Measurements from ENCODE around the gene PAPOLB.

PAPOLB gene

DNA sequence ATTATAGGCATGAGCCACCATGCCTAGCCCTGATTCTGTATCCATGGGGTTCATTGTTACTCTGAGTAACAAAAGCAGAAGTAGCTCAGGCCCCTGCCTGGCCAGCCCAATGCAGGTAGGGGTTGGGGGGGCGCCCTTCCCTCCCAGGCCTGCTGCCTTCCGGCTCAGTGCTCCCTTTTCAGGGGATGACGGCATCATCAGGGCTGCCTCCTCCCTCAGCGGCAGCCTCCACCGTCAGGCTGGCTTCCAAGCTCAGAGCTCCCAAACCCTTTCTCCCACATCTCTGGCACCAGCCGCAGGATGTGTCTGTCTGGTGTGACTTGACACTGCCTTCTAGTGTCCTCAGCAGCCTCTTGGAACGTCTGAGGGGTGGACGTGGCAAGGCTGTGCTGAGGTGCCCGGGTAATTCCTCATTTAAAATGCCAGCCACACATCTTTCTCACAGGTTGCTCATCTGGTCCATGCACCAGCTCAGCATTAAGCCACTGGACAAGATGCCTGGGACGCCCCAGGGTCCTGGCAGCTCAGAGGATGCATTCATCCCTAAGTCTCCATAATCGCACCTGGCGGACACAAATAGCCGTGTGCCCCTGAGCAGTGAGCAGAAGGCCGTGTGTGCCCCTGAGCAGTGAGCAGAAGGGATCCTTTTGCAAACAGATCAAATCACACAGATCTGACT lies 38.2 kb downstream of the PAPOLB start:
- no peak for DNase-seq (ENCODE audit: low read depth)

DNA sequence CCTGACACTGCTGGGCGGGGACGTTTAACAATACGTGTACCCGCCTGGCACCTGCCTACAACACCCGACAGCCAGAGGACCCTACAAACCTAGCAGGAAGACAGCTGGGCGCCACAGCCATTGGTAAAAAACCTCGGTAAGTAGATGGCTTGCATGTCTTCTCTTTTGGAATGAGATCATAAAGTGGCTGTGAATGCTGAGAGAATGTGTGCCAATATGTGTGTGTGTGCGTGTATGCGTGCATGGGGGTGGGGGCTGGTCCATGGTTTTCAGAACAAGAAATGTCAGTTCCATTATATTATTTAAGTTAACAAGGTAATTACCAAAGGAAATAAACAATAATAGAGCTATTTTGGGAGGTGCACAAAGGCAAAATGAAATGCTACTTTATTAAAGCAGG lies 39.2 kb downstream of the PAPOLB start:
- DNase-seq (ENCODE audit: low read depth), result no peak

DNA sequence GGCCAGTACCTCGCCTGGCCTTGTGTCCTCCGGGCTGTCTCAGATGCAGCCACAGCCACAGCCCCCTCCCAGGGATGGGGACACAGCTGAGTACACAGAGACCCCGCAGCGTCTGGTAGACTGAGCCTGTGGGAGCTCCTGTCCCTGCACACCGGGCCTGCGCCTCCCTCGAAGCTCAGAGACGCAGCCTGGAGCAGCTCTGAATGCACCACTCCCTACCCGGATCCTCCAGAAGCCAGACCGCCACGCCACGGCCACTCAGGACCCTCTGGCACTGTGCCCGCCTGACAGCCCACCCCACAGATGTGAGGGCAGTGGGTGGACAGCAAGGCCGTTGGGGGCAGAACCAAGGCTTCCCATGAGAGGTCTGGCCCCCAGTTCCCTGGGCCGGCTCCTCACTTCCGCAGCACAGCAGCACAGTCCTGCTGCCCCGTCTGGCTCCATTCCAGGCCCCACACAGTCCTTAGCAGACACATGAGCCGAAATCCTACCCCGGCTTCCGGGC lies 40.8 kb downstream of the PAPOLB start:
- DNase-seq (ENCODE audit: low read depth), result no peak

DNA sequence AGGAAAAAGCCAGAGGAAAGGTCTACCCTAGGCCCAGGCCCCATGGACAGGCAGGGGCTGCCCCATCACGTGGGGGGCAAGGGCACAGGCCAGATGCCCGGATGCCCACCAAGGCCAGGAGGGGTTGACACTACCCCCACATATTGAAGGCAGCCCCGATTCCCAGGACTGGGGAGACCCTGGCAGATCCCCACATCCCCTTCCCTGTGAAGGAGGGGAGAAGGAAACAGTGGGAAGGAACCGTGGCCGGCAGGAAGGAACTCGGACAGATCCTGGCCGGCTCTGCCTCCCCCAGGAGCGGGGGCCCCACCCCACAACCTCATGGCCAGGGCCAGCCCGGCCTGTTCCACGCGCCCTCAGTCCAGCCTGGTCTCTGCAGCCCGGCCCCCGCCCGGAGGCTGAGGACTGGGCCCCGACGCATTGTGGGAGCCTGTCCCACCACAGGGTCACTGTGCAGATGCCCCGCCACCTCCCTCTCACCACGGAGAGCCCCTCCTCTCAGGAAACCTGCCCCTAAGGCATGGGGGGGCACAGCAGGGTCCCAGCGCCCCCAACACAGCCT lies 41.3 kb downstream of the PAPOLB start:
- no peak for DNase-seq (ENCODE audit: low read depth)

DNA sequence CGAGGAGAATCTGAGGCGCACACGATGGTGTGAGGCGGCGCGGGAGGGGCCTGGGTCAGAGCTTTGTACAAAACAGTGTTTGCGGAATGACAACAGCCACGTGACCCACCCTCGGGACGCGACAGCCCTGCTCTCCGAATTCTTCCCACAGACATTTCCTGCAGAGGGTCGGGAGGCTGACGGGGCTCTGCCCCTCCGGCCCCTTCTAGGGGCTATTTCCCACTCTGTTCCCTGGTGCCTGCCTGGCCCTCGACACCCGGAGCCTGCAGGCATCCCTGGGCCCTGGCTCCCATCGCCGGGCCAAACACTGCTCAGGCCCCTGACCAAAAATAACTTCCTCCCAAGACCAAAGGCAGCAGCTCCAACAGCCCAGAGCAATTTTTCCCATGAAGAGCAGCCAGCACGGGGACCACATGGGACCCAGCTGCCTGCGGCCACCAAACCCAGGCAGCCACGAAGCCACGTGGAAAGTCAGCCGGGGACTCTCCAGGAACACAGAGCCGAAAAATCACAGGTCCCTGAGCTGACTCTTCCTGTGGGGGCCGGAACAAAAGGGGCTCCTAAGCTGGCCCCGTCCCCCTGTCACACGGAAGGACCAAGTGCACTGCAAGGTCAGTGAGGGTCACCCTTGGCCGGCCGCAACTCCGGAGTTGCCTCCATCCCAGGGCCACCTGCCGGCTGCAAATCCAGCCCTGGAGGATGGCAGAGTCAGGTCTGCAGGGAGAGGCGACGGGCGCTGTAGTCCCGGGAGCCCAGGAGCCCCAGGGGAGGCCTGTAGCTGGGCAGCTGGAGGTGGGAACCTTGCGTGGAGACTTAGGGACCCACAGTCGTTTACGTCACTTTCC lies 42.0 kb downstream of the PAPOLB start:
- no peak for DNase-seq (ENCODE audit: low read depth)

DNA sequence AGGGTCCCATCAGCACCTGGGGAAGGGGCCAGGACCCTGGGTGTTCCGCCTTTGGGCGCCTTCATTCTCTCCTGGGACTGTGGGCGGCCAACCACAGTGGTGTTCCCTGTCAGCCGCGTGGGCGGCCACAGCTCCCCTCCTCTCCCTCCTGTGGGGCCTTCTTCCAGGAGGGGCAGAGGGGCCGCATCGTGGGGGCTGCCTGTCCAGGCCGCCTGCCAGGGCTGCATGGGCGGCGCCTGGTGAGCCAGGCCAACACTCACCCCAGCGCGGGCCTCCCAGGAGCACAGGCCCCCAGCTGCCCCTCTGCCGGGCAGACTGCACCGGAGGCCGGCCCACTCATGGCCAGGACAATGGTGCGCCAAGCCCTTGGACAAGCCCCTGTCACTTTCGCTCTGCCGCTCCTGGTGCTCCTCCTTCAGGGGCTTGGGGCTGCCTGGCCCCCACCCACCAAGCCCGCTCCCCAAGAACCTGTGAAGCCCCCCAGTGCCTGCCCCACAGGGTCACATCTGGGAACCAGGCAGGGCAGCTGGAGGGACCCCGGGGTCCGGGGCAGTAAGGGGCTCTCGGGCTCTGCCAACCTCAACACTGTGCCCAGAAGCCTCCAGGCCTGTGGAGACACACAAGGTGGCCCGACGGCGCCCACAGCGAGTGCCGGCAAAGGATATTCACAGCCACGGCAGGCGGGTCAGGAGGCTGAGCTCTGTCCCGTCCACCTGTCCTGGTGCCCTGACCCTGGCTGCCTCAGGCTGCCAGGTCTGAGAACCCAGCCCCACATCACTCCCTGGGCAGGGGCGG lies 43.6 kb downstream of the PAPOLB start:
- no peak for DNase-seq (ENCODE audit: low read depth)

DNA sequence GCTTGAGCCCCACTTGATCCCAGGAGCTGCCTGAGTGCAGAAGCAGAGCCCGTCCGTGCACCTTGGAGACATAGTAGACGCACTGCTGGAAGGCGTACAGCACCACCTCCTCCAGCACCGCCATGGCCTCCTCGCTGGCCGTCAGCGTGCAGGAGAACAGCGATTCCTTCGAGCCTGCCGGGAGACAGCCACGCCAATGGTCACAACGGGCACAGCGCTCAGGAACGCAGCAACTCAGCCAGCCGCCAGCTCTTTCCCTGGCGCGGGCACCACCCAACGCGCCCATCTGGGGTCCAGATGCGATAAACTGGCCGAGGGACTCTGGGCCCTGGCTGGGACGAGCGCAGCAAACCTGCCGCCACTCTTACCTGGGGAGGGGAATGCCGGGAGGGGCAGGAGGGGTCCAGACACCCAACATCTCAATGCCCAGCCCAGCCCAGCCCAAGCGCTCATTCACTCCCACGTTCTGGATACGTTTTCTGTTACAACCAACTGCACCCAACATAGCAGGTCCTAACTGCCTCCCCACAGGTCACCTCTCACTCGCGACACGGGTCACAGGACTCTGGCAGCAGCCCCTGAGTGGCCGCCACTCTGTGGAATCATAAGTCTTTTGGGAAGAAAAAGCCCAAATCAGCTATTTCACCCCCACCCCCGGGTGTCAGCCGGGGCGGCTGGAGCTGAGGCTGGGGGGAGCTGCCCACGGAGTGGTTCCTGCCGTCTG lies 44.5 kb downstream of the PAPOLB start:
- DNase-seq (ENCODE audit: low read depth), result no peak

DNA sequence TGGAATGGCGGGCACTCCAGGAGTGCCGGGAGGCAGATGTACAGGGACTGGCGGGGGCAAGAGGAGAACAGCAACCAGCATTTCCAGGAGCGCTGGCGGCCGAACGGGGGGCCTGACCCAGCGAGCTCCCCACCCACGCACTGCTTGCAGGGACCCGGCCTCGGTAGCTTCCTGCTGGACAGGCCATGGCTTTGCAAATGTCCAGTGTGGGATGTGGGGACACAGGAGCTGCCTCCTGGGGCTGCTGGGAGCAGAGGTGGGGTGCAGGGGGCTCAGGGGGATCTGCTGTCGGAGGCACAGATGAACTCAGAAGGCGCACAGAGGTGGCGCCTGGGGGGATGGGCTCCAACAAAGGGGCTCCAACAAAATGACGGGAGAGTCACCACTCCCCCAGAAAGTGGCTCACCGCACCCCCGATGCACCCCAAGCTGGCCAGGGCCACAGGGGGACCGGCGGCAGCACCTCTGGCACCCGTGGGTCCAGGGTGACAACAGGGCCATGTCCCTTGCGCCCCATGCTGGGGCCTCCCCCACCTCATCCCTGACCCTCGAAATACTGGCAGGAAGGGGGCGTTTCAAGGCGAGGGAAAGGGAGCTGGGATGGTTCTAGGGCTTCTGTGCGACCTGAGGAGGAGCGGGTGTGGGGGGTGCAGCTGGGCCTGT lies 45.3 kb downstream of the PAPOLB start:
- no peak for DNase-seq (ENCODE audit: low read depth)

DNA sequence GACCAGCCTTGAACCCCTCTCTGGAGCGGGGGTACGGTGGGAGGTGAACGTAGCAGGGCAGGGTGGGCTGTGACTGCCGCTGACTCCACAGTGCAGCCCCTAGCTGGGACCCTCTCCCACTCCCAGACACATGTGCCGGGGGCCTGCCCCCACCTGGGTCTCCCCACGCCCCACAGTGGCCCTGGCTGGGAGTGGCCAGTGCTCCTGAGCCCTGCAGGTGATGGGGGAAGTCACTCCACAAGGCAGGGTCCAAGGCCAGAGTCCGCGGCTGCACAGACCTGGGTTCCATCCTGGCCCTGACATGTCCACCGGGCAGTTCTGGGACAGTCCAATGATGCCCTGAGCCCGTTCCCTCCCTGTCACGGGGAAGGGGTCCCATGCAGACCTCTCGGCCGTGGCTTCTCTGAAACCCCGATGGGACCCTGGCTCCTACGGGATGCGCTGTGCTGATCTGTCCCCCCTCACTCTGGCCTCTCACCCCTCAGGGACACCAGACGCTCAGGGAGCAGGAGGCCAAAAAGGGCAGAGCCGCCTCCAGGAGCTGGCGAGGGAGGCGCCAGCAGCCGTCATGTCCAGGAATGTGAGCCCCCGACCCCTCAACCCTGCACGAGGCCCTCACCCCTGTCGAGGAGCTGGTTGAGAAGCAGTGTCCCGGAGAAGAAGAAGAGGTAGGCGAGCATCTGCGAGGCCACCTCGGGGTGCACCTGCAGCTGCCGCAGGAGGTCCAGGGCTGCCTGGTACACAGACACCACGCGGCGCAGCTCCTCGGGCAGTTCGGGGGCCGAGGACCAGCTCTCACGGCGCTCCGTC lies 46.0 kb downstream of the PAPOLB start:
- no peak for DNase-seq (ENCODE audit: low read depth)

DNA sequence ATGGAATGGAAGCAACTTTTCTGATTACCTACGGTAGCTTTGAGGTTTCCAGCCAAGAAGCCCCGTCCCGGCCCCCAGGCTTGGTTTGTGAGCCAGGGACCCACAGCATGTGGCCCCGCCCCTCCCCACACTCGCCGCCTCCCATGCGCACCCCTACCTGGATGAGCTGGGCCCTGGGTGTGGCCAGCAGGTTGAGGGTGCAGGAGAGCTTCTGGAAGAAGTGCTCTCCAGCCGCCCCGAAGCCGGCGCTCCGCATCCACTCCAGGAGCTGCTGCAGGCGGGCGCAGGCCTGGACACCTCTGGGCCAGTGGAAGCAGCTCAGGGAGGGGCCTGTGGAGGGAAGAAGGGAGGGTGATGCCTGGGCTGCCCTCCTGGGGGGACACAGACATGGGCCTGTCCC lies 46.7 kb downstream of the PAPOLB start:
- no peak for DNase-seq (ENCODE audit: low read depth)

DNA sequence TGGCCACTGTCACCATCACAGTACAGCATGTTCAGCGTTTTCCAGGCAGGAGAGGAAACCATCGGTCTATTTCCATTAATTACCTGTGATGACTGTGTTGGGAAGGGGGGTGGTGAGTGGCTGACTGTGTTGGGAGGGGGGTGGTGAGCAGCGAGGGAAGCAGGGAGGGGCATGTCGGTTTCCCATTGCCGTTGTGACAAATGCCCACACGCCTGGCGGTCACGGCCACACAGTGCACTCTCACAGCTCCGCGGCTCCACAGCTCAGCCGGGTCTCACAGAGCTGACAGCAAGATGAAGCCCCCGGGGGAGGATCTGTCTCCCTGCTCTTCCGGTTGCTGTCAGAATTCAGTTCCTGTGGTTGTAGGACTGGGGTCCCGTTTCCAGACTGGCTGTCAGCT lies 47.4 kb downstream of the PAPOLB start:
- no peak for DNase-seq (ENCODE audit: low read depth)

DNA sequence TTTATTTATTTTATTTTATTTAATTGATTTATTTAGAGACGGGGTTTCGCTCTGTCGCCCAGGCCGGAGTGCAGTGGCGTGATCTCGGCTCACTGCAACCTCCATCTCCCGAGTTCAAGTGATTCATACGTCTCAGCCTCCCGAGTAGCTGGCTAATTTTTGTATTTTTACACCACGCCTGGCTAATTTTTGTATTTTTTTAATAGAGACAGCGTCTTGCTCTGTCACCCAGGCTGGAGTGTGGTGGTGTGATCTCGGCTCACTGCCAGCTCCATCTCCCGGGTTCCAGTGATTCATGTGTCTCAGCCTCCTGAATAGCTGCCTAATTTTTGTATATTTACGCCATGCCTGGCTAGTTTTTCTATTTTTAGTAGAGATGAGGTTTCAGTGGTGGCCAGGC lies 52.2 kb downstream of the PAPOLB start:
- no peak for DNase-seq (ENCODE audit: low read depth)

DNA sequence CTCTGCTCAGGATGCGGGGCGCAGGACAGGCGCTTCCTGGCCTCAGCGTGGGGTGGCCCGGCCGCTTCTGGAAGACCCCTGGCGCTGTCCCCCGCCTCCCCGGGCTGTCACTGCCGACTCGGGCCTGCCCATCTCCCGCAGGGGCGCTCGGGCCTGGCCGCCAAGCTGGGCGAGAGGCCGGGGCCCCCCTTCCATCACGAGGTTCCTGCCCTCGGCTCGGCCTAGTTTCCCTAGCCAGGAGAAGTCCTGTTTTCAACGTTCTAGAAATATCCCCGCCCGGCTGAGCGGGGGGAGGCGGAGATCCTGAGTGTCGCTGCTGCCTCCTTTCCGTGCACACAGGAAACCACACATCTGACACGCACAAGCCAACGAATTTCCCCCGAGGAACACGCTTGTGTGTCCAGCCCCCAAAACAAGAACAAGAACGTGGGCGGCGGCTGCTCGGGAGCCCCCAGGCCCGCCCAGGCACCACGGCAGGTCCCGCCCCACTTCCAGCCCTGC lies 52.7 kb downstream of the PAPOLB start:
- DNase-seq (ENCODE audit: low read depth), result no peak

DNA sequence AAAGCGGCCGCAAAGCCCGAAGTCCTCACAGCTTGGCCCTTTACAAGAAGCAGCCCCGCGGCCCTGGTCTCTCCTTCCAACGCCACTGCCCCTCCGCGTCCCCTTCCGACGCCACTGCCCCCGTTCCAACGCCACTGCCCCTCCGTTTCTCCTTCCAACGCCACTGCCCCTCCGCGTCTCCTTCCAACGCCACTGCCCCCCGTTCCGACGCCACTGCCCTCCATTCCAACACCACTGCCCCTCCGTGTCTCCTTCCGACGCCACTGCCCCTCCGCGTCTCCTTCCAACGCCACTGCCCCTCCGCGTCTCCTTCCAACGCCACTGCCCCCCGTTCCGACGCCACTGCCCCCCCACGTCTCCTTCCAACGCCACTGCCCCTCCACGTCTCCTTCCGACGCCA lies 53.3 kb downstream of the PAPOLB start:
- DNase-seq (ENCODE audit: low read depth), result no peak

DNA sequence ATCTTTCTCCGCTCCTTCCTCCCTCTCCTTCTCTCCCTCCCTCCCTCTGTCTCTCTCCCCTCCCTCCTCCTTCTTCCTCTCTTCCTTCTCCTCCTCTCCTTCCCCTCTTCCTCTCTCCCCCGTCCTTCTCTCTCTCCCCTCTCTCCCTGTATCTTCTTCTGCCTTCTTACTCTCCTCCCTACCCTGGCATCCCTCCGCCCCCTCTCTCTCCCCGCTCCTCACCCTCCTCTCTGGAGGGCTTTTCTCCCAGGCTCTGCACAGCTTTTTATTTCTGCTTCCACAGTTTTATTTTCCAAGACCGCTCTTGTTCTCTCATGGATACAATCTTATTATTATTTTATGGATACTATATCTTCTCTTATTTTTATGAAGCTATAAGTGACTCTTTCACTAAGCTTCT lies 53.8 kb downstream of the PAPOLB start:
- no peak for DNase-seq (ENCODE audit: low read depth)
